Fibroblast of lung (primary cell): ENCODE measurements around the gene MAP4K5. TPM values are rescaled to one million over a fixed set of nuclear protein-coding genes. Genes with fewer than 3 reads are reported as not detected.

Experiments
- DNase-seq, 2 donors: peaks; one replicate each; pipeline versions ENCODE4 v3.0.0 to v3.0.0-alpha.2; 2010; ENCODE audit warnings: low read depth in 2 of 2
- H2AFZ ChIP-seq: 2 replicates; pipeline ENCODE4 v1.5.1; 2012; ENCODE audit warnings: low read length, control low read depth, inconsistent platforms
- H3K27ac ChIP-seq: 2 replicates; pipeline ENCODE4 v1.5.1; 2011; ENCODE audit warnings: low read length, control low read depth; ENCODE audit not compliant: insufficient read depth
- H3K27me3 ChIP-seq: 2 replicates; pipeline ENCODE4 v1.5.1; 2011; ENCODE audit warnings: mild to moderate bottlenecking, low read length; ENCODE audit not compliant: control insufficient read depth, insufficient read depth
- H3K36me3 ChIP-seq: 2 replicates; pipeline ENCODE4 v1.5.1; 2011; ENCODE audit warnings: low read length; ENCODE audit not compliant: control insufficient read depth, insufficient read depth
- H3K4me1 ChIP-seq: 2 replicates; pipeline ENCODE4 v1.5.1; 2011; ENCODE audit warnings: low read length; ENCODE audit not compliant: control insufficient read depth, insufficient read depth; ENCODE audit errors: extremely low read depth
- H3K4me2 ChIP-seq: 2 replicates; pipeline ENCODE4 v1.5.1; 2011; ENCODE audit warnings: low read length, control low read depth; ENCODE audit not compliant: insufficient read depth; ENCODE audit errors: extremely low read depth
- H3K4me3 ChIP-seq, 4 experiments: fragments of 200-600 bp in 1 of 4; sonication (generic) in 1 of 4; replicated peaks in 1 of 4; 2 replicates each; pipeline ENCODE4 v1.5.1; 2011 to 2016; ENCODE audit warnings: low read length in 4 of 4, low read depth in 3 of 4, mild to moderate bottlenecking in 3 of 4, control low read depth in 2 of 4, inconsistent platforms in 1 of 4, mixed read lengths in 1 of 4; ENCODE audit not compliant: insufficient read depth in 1 of 4; ENCODE audit errors: control extremely low read depth in 1 of 4
- H3K79me2 ChIP-seq: 2 replicates; pipeline ENCODE4 v1.5.1; 2012; ENCODE audit warnings: mild to moderate bottlenecking, low read length, inconsistent platforms; ENCODE audit not compliant: control insufficient read depth, insufficient read depth
- H3K9ac ChIP-seq: 2 replicates; pipeline ENCODE4 v1.5.1; 2011; ENCODE audit warnings: mild to moderate bottlenecking, low read length, control low read depth; ENCODE audit not compliant: insufficient read depth
- H3K9me3 ChIP-seq: 2 replicates; pipeline ENCODE4 v1.5.1; 2012; ENCODE audit warnings: low read depth, low read length; ENCODE audit not compliant: control insufficient read depth, insufficient read depth
- H4K20me1 ChIP-seq: 2 replicates; pipeline ENCODE4 v1.5.1; 2011; ENCODE audit warnings: low read length; ENCODE audit not compliant: control insufficient read depth, insufficient read depth; ENCODE audit errors: extremely low read depth
- CTCF ChIP-seq, 2 donors: IDR thresholded peaks in 1 of 2; conservative IDR thresholded peaks in 1 of 2; 1 replicate in 1 of 2; 2 replicates in 1 of 2; pipeline ENCODE4 v1.5.1; 2011 to 2012; ENCODE audit warnings: low read length in 2 of 2, control low read depth in 1 of 2, inconsistent platforms in 1 of 2, low read depth in 1 of 2, mild to moderate bottlenecking in 1 of 2
- EZH2 ChIP-seq: IDR thresholded peaks from 2 replicates; pipeline ENCODE4 v1.5.1; 2012; ENCODE audit warnings: low read length, control low read depth, mild to moderate bottlenecking; ENCODE audit errors: missing control alignments
- polyA plus RNA-seq, 2 donors: library from polyadenylated mRNA; depleted of rRNA in 1 of 2; stranded (reverse) in 1 of 2; unstranded in 1 of 2; fragments of >200 nt; gene quantifications; 2 replicates each; pipeline ENCODE4 v1.2.1, GENCODE V29; 2011 to 2012; ENCODE audit warnings: missing spikeins in 1 of 2
- total RNA-seq: library from RNA; depleted of rRNA; stranded (reverse); fragments of >200 nt; gene quantifications from 2 replicates; pipeline ENCODE4 v1.2.1, GENCODE V29; 2014

MAP4K5 gene
- total and polyA plus RNA-seq, 2 donors (not counting 1 experiment from before 2014, with no cell fraction given), result 39.4 to 41.1 TPM

- TF ChIP-seq CTCF (conservative IDR thresholded peaks at IDR 0.05 in 1 of 2, IDR thresholded peaks at IDR 0.05 in 1 of 2; ENCODE audit: low read depth in 1 of 2, low read length in 2 of 2), result no peak
- no peak overlapping the region for H3K4me3 ChIP-seq
- H3K79me2 ChIP-seq, result no peaks in the 10 kb centered on the region
- no peaks in the 10 kb centered on the region for H4K20me1 ChIP-seq
- H3K9ac ChIP-seq, result no peak overlapping the region
- no peak overlapping the region for H3K4me2 ChIP-seq
- no peak overlapping the region for H3K27ac ChIP-seq
- H3K27me3 ChIP-seq, result no peaks in the 10 kb centered on the region
- H2AFZ ChIP-seq, result no peak overlapping the region
- no peaks in the 10 kb centered on the region for H3K4me1 ChIP-seq
- no peak for DNase-seq
- no peaks in the 10 kb centered on the region for H3K36me3 ChIP-seq
- H3K9me3 ChIP-seq, result no peaks in the 10 kb centered on the region
These were observed 19.5 kb upstream of the MAP4K5 start for GRCh38 chr14:50551877-50552276.

- no peak for TF ChIP-seq EZH2
- no peak for TF ChIP-seq CTCF (conservative IDR thresholded peaks at IDR 0.05 in 1 of 2, IDR thresholded peaks at IDR 0.05 in 1 of 2; ENCODE audit: low read depth in 1 of 2, low read length in 2 of 2)
- H3K36me3 ChIP-seq, result no peaks in the 10 kb centered on the region
- H3K9me3 ChIP-seq, result no peaks in the 10 kb centered on the region
- H2AFZ ChIP-seq, result no peak overlapping the region
- H3K4me2 ChIP-seq, result no peak overlapping the region
- no peak for DNase-seq
- H3K4me1 ChIP-seq, result no peaks in the 10 kb centered on the region
- no peak overlapping the region for H3K27ac ChIP-seq
- no peak overlapping the region for H3K4me3 ChIP-seq
- H4K20me1 ChIP-seq, result no peaks in the 10 kb centered on the region
- no peak overlapping the region for H3K9ac ChIP-seq
- H3K27me3 ChIP-seq, result no peaks in the 10 kb centered on the region
- no peaks in the 10 kb centered on the region for H3K79me2 ChIP-seq
These were observed 17.9 kb upstream of the MAP4K5 start for GRCh38 chr14:50550294-50550693.

DNA sequence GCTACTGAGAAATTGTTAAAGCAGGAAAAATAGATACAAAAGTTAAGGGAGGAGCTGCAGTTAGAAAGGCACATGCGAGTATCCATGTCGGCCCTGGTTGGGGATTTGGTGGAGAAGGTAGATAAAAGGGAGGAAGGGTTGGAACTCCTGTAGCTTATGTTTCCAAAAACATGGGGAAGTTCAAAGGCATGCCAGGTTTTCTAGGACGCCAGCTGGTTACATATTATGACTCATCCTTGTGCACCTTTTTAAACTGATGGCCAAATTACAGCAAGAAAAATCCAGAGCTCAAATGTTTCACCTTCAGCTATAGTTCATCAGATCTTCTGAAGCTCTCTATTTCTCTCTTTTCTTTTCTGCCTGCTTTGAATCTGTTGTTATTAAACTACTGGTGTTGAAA lies 13.2 kb upstream of the MAP4K5 start:
- H3K9me3 ChIP-seq, result no peaks in the 10 kb centered on the region

More for the DNA sequence above, 13.2 kb upstream of the MAP4K5 start:
- Histone ChIP-seq H3K36me3 (no peaks in the 10 kb centered on the region), H3K4me3 (no peak overlapping the region), H3K27me3 (no peaks in the 10 kb centered on the region), H3K4me2 (no peak overlapping the region), H3K79me2 (no peaks in the 10 kb centered on the region), H2AFZ (no peak overlapping the region), H3K4me1 (no peaks in the 10 kb centered on the region), H3K9ac (no peak overlapping the region), H4K20me1 (no peaks in the 10 kb centered on the region), H3K27ac (no peak overlapping the region)
- TF ChIP-seq EZH2 (no peak), CTCF (conservative IDR thresholded peaks at IDR 0.05 in 1 of 2, IDR thresholded peaks at IDR 0.05 in 1 of 2; ENCODE audit: low read depth in 1 of 2, low read length in 2 of 2) (no peak)
- peak in 1 of 2 donors; percentile 23 for DNase-seq
